Astrocyte (in vitro differentiated cells and primary cell): Measurements from ENCODE around the gene RESF1. TPM values are rescaled to one million over a fixed set of nuclear protein-coding genes. Genes with fewer than 3 reads are reported as not detected.

Experiments used
- DNase-seq: peaks from one replicate; pipeline ENCODE4 v3.0.0-alpha.2; 2010; ENCODE audit warnings: low read depth
- FAIRE-seq: peaks from 2 replicates; lab custom pipeline; 2011; peaks lifted over from hg19 to GRCh38; lab: Jason Lieb, UNC
- H2AFZ ChIP-seq: 2 replicates; pipeline ENCODE4 v1.6.0; 2012; ENCODE audit warnings: low read depth, low read length, inconsistent platforms
- H3K27ac ChIP-seq: 2 replicates; pipeline ENCODE4 v1.5.1; 2011; ENCODE audit warnings: low read depth, low read length, inconsistent platforms
- H3K27me3 ChIP-seq: 2 replicates; pipeline ENCODE4 v1.6.0; 2011; ENCODE audit warnings: low read length, inconsistent platforms; ENCODE audit not compliant: insufficient read depth
- H3K36me3 ChIP-seq: 2 replicates; pipeline ENCODE4 v1.5.1; 2011; ENCODE audit warnings: low read length, inconsistent platforms; ENCODE audit not compliant: insufficient read depth
- H3K4me1 ChIP-seq: 2 replicates; pipeline ENCODE4 v1.5.1; 2011; ENCODE audit warnings: low read length, inconsistent platforms; ENCODE audit not compliant: insufficient read depth
- H3K4me2 ChIP-seq: 2 replicates; pipeline ENCODE4 v1.6.0; 2012; ENCODE audit warnings: low read length, inconsistent platforms
- H3K4me3 ChIP-seq: 2 replicates; pipeline ENCODE4 v1.5.1; 2011; ENCODE audit warnings: low read depth, mild to moderate bottlenecking, low read length, inconsistent platforms; ENCODE audit not compliant: insufficient read depth
- H3K79me2 ChIP-seq: 2 replicates; pipeline ENCODE4 v1.6.0; 2012; ENCODE audit warnings: mild to moderate bottlenecking, low read length, inconsistent platforms; ENCODE audit not compliant: insufficient read depth
- H3K9ac ChIP-seq: 2 replicates; pipeline ENCODE4 v1.6.0; 2012; ENCODE audit warnings: mild to moderate bottlenecking, low read length, inconsistent platforms
- H3K9me3 ChIP-seq: 2 replicates; pipeline ENCODE4 v1.5.1; 2012; ENCODE audit warnings: low read depth, mild to moderate bottlenecking, low read length, inconsistent platforms; ENCODE audit not compliant: insufficient read depth
- H4K20me1 ChIP-seq: 2 replicates; pipeline ENCODE4 v1.6.0; 2012; ENCODE audit warnings: low read length, inconsistent platforms; ENCODE audit not compliant: insufficient read depth
- H3K27ac Mint-ChIP-seq: one replicate; pipeline ENCODE4 v1.8.0; 2021; ENCODE audit warnings: mild to moderate bottlenecking, mixed read lengths; ENCODE audit not compliant: unreplicated experiment
- H3K27me3 Mint-ChIP-seq: one replicate; pipeline ENCODE4 v1.8.0; 2021; ENCODE audit warnings: low read depth, mixed read lengths; ENCODE audit not compliant: unreplicated experiment
- H3K36me3 Mint-ChIP-seq: one replicate; pipeline ENCODE4 v1.8.0; 2021; ENCODE audit warnings: low read depth, mixed read lengths; ENCODE audit not compliant: unreplicated experiment
- H3K4me1 Mint-ChIP-seq: one replicate; pipeline ENCODE4 v1.8.0; 2021; ENCODE audit warnings: low read depth, mixed read lengths; ENCODE audit not compliant: unreplicated experiment
- H3K4me3 Mint-ChIP-seq: one replicate; pipeline ENCODE4 v1.8.0; 2021; ENCODE audit warnings: mild to moderate bottlenecking, moderate library complexity, mixed read lengths; ENCODE audit not compliant: unreplicated experiment
- H3K9me3 Mint-ChIP-seq: one replicate; pipeline ENCODE4 v1.8.0; 2021; ENCODE audit warnings: mild to moderate bottlenecking, mixed read lengths; ENCODE audit not compliant: unreplicated experiment
- CTCF ChIP-seq: IDR thresholded peaks from 2 replicates; pipeline ENCODE4 v1.5.1; 2011; ENCODE audit warnings: low read depth, mild to moderate bottlenecking, inconsistent platforms, low read length, moderate library complexity; ENCODE audit not compliant: insufficient read depth
- EZH2 ChIP-seq: IDR thresholded peaks from 2 replicates; pipeline ENCODE4 v1.6.1; 2012; ENCODE audit warnings: mild to moderate bottlenecking, low read length, inconsistent platforms; ENCODE audit not compliant: insufficient read depth
- total RNA-seq: library from RNA; stranded (reverse); gene quantifications from 2 replicates; pipeline ENCODE4 v1.2.1, GENCODE V29; 2021

The RESF1 gene
- total RNA-seq, 1 donor from 2014 or later = 22.2 TPM

GRCh38 chr12:31999692-32000091, 40.5 kb downstream of the RESF1 start:
- no peak for DNase-seq
- H3K4me2 ChIP-seq = no peak overlapping the region

GRCh38 chr12:32000373-32001005, 41.3 kb downstream of the RESF1 start:
- Histone ChIP-seq H3K27ac (no peak overlapping the region), H3K4me3 (no peak overlapping the region), H3K36me3 (peaks cover 6% of the 10 kb centered on the region), H3K27me3 (no peaks in the 10 kb centered on the region), H3K4me1 (no peaks in the 10 kb centered on the region), H3K9me3 (no peaks in the 10 kb centered on the region), H2AFZ (no peak overlapping the region), H3K9ac (no peak overlapping the region), H4K20me1 (no peaks in the 10 kb centered on the region), H3K4me2 (no peak overlapping the region), H3K79me2 (no peaks in the 10 kb centered on the region)
- peaks cover 12% of the 10 kb centered on the region for H3K36me3 Mint-ChIP-seq
- H3K9me3 Mint-ChIP-seq = no peaks in the 10 kb centered on the region
- H3K4me3 Mint-ChIP-seq = no peak overlapping the region
- no peak for FAIRE-seq
- H3K27ac Mint-ChIP-seq = no peak overlapping the region
- no peak for TF ChIP-seq CTCF
- TF ChIP-seq EZH2 = no peak
- DNase-seq = no peak
- no peaks in the 10 kb centered on the region for H3K27me3 Mint-ChIP-seq
- no peaks in the 10 kb centered on the region for H3K4me1 Mint-ChIP-seq

More at GRCh38 chr12:31999692-32000091, 40.5 kb downstream of the RESF1 start:
- Mint-ChIP-seq H3K4me3 (no peak overlapping the region), H3K9me3 (no peaks in the 10 kb centered on the region), H3K36me3 (peaks cover 12% of the 10 kb centered on the region), H3K27ac (no peak overlapping the region), H3K4me1 (no peaks in the 10 kb centered on the region), H3K27me3 (no peaks in the 10 kb centered on the region)
- Histone ChIP-seq H3K36me3 (peaks cover 10% of the 10 kb centered on the region), H3K4me3 (no peak overlapping the region), H4K20me1 (no peaks in the 10 kb centered on the region), H3K79me2 (no peaks in the 10 kb centered on the region), H3K9ac (no peak overlapping the region), H3K27me3 (no peaks in the 10 kb centered on the region), H3K9me3 (no peaks in the 10 kb centered on the region), H3K4me1 (no peaks in the 10 kb centered on the region), H3K27ac (no peak overlapping the region), H2AFZ (no peak overlapping the region)
- no peak for TF ChIP-seq CTCF
- no peak for TF ChIP-seq EZH2
- FAIRE-seq = no peak

GRCh38 chr12:32002848-32003493, 43.8 kb downstream of the RESF1 start:
- TF ChIP-seq EZH2 = no peak
- TF ChIP-seq CTCF = no peak
- H3K4me2 ChIP-seq = no peak overlapping the region
- no peak overlapping the region for H3K27ac ChIP-seq
- H2AFZ ChIP-seq = no peak overlapping the region
- no peaks in the 10 kb centered on the region for H3K9me3 Mint-ChIP-seq
- H3K9ac ChIP-seq = no peak overlapping the region
- peaks cover 4% of the 10 kb centered on the region for H3K36me3 ChIP-seq
- H3K4me3 Mint-ChIP-seq = no peak overlapping the region
- H3K4me3 ChIP-seq = no peak overlapping the region
- no peaks in the 10 kb centered on the region for H3K9me3 ChIP-seq
- FAIRE-seq = no peak
- no peaks in the 10 kb centered on the region for H3K4me1 ChIP-seq
- H3K4me1 Mint-ChIP-seq = no peaks in the 10 kb centered on the region
- no peak overlapping the region for H3K27ac Mint-ChIP-seq
- no peaks in the 10 kb centered on the region for H4K20me1 ChIP-seq
- no peaks in the 10 kb centered on the region for H3K27me3 ChIP-seq
- peak; percentile 33 for DNase-seq
- peaks cover 11% of the 10 kb centered on the region for H3K36me3 Mint-ChIP-seq
- H3K79me2 ChIP-seq = no peaks in the 10 kb centered on the region
- H3K27me3 Mint-ChIP-seq = no peaks in the 10 kb centered on the region
